Thyroid gland (tissue), 4 donors: ENCODE measurements around the gene VPS33A. TPM values are rescaled to one million over a fixed set of nuclear protein-coding genes. Genes with fewer than 3 reads are reported as not detected.

Experiments
- DNase-seq, 2 donors: peaks; one replicate each; pipeline ENCODE4 v3.0.0-alpha.2; 2019
- H3K27ac ChIP-seq, 3 donors: fragments of 200-600 bp; sonication (generic); 1 replicate in 2 of 3; 2 replicates in 1 of 3; pipeline ENCODE4 v1.5.1; 2016 to 2019; ENCODE audit warnings: mild to moderate bottlenecking in 1 of 3, moderate library complexity in 1 of 3
- H3K27me3 ChIP-seq: fragments of 200-600 bp; sonication (generic); one replicate; pipeline ENCODE4 v1.5.1; 2019
- H3K36me3 ChIP-seq, 2 donors: fragments of 200-600 bp; sonication (generic); one replicate each; pipeline ENCODE4 v1.5.1; 2016 to 2019
- H3K4me1 ChIP-seq, 2 donors: fragments of 200-600 bp; sonication (generic); one replicate each; pipeline ENCODE4 v1.5.1; 2017 to 2019
- H3K4me3 ChIP-seq, 3 donors: fragments of 200-600 bp; sonication (generic); replicated peaks in 1 of 3; 1 replicate in 2 of 3; 2 replicates in 1 of 3; pipeline ENCODE4 v1.5.1; 2016; ENCODE audit warnings: mild to moderate bottlenecking in 1 of 3
- H3K9me3 ChIP-seq: fragments of 200-600 bp; sonication (generic); one replicate; pipeline ENCODE4 v1.5.1; 2017
- POLR2A ChIP-seq, 2 donors: fragments of 450-650 bp; IDR thresholded peaks; one replicate each; pipeline ENCODE4 v1.6.1; 2017; ENCODE audit warnings: antibody characterized with exemption in 2 of 2, mild to moderate bottlenecking in 2 of 2, moderate library complexity in 1 of 2
- WGBS, 2 donors: methylation state at CpG; one replicate each; pipeline ENCODE4 v1.1.5; 2017; 5-methylcytosine and 5-hydroxymethylcytosine counted together
- intact Hi-C: fragments of 100-400 bp; cut with DNase I; formaldehyde crosslinking; loops from one replicate; pipeline ENCODE4 v1.15.1; 2023
- total RNA-seq, 4 donors: library from RNA; depleted of rRNA; stranded (reverse); fragments of >200 nt; gene quantifications; one replicate each; pipeline ENCODE4 v1.2.3, GENCODE V29; 2016
- TF ChIP-seq, protein P1 (sequence below), 6 experiments: fragments of 200-600 bp in 3 of 6; fragments of 450-650 bp in 3 of 6; sonication (generic) in 3 of 6; IDR thresholded peaks; one replicate each; pipeline ENCODE4 v1.5.1; 2016 to 2019; ENCODE audit warnings: antibody characterized with exemption in 6 of 6, mild to moderate bottlenecking in 2 of 6, inconsistent platforms in 1 of 6, moderate library complexity in 1 of 6

The VPS33A gene
- total RNA-seq, 4 donors from 2014 or later, result 14.3 to 16.4 (median 16.1) TPM

DNA sequence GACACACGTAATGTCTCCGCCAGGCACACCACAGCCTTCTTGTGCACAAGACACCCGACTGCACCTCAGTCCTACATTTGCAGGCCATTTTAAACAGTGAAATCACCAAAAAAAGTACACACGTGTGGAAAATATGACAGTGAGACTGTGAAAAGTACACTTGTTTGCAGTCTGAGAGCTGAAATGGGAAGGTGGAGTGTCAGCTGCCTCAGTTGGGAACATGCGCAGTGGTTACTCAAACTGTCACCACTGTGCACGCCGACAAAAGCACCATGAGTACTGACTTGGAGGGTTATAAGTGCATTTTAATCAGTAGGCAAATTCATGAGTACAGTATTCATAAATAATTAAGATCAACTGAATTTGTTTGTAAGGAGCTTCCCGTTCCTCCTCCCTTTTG lies 15.8 kb downstream of the VPS33A start:
- 97% methylated on average over 8 of the region's 8 CpGs for WGBS, 2 donors
- intact Hi-C loops, result no loop called here
- DNase-seq, result no peak
- no peak overlapping the region for H3K27ac ChIP-seq
- TF ChIP-seq, protein P1, sequence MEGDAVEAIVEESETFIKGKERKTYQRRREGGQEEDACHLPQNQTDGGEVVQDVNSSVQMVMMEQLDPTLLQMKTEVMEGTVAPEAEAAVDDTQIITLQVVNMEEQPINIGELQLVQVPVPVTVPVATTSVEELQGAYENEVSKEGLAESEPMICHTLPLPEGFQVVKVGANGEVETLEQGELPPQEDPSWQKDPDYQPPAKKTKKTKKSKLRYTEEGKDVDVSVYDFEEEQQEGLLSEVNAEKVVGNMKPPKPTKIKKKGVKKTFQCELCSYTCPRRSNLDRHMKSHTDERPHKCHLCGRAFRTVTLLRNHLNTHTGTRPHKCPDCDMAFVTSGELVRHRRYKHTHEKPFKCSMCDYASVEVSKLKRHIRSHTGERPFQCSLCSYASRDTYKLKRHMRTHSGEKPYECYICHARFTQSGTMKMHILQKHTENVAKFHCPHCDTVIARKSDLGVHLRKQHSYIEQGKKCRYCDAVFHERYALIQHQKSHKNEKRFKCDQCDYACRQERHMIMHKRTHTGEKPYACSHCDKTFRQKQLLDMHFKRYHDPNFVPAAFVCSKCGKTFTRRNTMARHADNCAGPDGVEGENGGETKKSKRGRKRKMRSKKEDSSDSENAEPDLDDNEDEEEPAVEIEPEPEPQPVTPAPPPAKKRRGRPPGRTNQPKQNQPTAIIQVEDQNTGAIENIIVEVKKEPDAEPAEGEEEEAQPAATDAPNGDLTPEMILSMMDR (IDR thresholded peaks at IDR 0.05), result no peak
- TF ChIP-seq POLR2A (IDR thresholded peaks at IDR 0.05), result no peak
- no peak overlapping the region for H3K4me3 ChIP-seq
- no peaks in the 10 kb centered on the region for H3K27me3 ChIP-seq
- H3K9me3 ChIP-seq, result no peaks in the 10 kb centered on the region
- peaks cover 10 to 24% of the 10 kb centered on the region in 2 donors for H3K36me3 ChIP-seq
- no peaks in the 10 kb centered on the region for H3K4me1 ChIP-seq

DNA sequence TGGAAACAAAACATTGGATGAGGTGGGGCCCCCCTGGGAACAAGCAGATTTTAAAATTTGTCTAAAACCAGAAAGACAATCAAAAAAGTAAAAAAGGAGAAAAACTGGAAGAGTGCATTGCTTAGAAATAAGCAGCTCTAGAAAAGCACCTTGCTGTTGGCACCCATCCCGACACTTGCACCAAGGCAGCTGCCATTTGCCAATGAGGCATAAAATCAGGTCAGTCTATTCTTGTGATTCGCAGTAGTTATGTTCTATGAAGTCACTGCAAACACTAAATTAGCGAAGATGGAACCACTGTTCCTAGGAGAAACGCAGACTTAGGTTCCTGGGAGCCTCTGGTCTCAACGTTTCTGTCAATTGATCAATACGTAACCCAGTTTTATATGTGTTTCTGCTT lies 16.2 kb downstream of the VPS33A start:
- Histone ChIP-seq H3K27me3 (no peaks in the 10 kb centered on the region), H3K4me3 (no peak overlapping the region), H3K4me1 (no peaks in the 10 kb centered on the region), H3K9me3 (no peaks in the 10 kb centered on the region), H3K36me3 (peaks cover 10 to 24% of the 10 kb centered on the region in 2 donors), H3K27ac (no peak overlapping the region)
- no peak for TF ChIP-seq POLR2A (IDR thresholded peaks at IDR 0.05)
- TF ChIP-seq, protein P1 (IDR thresholded peaks at IDR 0.05), result no peak
- no peak for DNase-seq
- intact Hi-C loops, result no loop called here
- 93 to 94% methylated on average over 6 of the region's 6 CpGs for WGBS, 2 donors

- no peak overlapping the region for H3K4me3 ChIP-seq
- H3K27ac ChIP-seq, result no peak overlapping the region
- H3K9me3 ChIP-seq, result no peaks in the 10 kb centered on the region
- intact Hi-C loops, result no loop called here
- TF ChIP-seq POLR2A (IDR thresholded peaks at IDR 0.05), result no peak
- TF ChIP-seq, protein P1 (IDR thresholded peaks at IDR 0.05), result no peak
- peaks cover 21 to 40% of the 10 kb centered on the region in 2 donors for H3K36me3 ChIP-seq
- 100% methylated on average over 1 of the region's 1 CpG for WGBS, 2 donors
- no peaks in the 10 kb centered on the region for H3K27me3 ChIP-seq
- H3K4me1 ChIP-seq, result no peaks in the 10 kb centered on the region
- no peak for DNase-seq
Observed at GRCh38 chr12:122245553-122245952, 20.7 kb downstream of the VPS33A start.

- peaks cover 18 to 32% of the 10 kb centered on the region in 2 donors for H3K36me3 ChIP-seq
- H3K27ac ChIP-seq, result no peak overlapping the region
- no peaks in the 10 kb centered on the region for H3K4me1 ChIP-seq
- DNase-seq, result no peak
- intact Hi-C loops, result no loop called here
- no peaks in the 10 kb centered on the region for H3K9me3 ChIP-seq
- WGBS, 2 donors, result 87 to 91% methylated on average over 11 of the region's 11 CpGs
- no peak for TF ChIP-seq POLR2A (IDR thresholded peaks at IDR 0.05)
- TF ChIP-seq, protein P1 (IDR thresholded peaks at IDR 0.05), result no peak
- H3K4me3 ChIP-seq, result no peak overlapping the region
- H3K27me3 ChIP-seq, result no peaks in the 10 kb centered on the region
Observed at GRCh38 chr12:122244565-122245371, 21.5 kb downstream of the VPS33A start.

- TF ChIP-seq POLR2A (IDR thresholded peaks at IDR 0.05), result no peak
- TF ChIP-seq, protein P1 (IDR thresholded peaks at IDR 0.05), result no peak
- Histone ChIP-seq H3K4me1 (no peaks in the 10 kb centered on the region), H3K9me3 (no peaks in the 10 kb centered on the region), H3K4me3 (no peak overlapping the region), H3K27me3 (no peaks in the 10 kb centered on the region), H3K36me3 (peaks cover 11 to 28% of the 10 kb centered on the region in 2 donors), H3K27ac (no peak overlapping the region)
- 89 to 90% methylated on average over 6 of the region's 6 CpGs for WGBS, 2 donors
- intact Hi-C loops, result no loop called here
- DNase-seq, result no peak
Observed at GRCh38 chr12:122243965-122244364, 22.3 kb downstream of the VPS33A start.
